Measurements from ENCODE around the gene FAM184A.
"Not testable (repeated sequence)": the region's sequence is repeated elsewhere in the genome, so short reads cannot be mapped to it uniquely, and the experiment has no call there.

Gene FAM184A

DNA sequence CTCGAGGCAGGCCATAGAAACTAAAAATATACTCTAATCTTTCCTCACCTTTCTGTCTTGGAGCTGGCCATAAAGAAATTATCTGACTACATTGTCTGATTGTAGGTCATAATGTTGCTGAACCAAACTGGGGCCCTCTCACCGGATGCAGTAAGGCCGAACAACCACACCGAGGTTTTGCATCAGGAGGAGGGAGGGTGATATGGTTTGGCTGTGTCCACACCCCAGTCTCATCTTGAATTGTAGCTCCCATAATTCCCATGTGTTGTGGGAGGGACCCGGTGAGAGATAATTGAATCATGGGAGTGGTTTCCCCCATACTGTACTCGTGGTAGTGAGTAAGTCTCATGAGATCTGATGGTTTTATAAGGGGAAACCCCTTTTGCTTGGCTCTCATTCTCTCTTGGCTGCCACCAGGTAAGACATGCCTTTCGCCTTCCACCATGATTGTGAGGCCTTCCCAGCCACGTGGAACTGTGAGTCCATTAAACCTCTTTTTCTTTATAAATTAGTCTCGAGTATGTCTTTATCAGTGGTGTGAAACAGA is 19.4 kb upstream of the FAM184A start:
- not testable (repeated sequence) for FAIRE-seq

GRCh38 chr6:119096721-119097565 is 18.5 kb upstream of the FAM184A start:
- FAIRE-seq = no peak

DNA sequence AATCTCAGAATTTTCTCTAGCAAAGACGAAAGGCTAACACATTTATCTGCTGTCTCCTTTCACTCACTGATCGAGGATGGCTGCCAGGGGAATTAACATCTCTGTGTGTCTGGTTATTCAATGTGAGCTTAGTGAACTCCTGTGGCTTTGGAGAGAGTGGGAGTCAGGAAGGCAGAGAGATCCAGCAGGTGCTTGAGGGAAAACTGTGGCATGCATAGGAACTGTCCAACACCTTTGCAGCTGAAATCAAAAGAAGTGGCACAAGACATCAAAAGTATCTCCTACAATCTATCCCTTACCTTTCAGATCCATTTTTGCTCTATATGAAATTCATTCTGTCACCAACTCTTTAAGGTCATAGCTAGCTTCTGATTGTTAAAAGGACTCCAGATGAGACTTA is 11.8 kb upstream of the FAM184A start:
- FAIRE-seq = no peak

GRCh38 chr6:119084784-119085183 is 6.3 kb upstream of the FAM184A start:
- no peak for FAIRE-seq

DNA sequence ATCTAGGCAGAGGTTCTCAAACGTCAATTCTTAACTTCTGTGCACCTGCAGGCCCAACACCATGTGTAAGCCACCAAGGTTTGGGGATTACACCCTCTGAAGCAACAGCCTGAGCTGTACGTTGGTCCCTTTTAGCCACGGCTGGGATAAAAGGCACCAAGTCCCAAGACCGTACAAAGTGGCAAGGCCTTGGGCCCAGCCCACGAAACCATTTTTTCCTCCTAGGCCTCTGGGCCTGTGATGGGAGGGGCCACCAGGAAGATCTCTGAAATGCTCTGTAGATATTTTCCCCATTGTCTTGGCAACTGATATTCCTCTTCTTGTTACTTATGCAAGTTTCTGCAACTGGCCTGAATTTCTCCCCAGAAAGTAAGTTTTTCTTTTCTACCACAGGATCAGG is 4.5 kb upstream of the FAM184A start:
- FAIRE-seq = no peak

- no peak for FAIRE-seq
Measured at GRCh38 chr6:119079283-119079809, 882 bp upstream of the FAM184A start.

DNA sequence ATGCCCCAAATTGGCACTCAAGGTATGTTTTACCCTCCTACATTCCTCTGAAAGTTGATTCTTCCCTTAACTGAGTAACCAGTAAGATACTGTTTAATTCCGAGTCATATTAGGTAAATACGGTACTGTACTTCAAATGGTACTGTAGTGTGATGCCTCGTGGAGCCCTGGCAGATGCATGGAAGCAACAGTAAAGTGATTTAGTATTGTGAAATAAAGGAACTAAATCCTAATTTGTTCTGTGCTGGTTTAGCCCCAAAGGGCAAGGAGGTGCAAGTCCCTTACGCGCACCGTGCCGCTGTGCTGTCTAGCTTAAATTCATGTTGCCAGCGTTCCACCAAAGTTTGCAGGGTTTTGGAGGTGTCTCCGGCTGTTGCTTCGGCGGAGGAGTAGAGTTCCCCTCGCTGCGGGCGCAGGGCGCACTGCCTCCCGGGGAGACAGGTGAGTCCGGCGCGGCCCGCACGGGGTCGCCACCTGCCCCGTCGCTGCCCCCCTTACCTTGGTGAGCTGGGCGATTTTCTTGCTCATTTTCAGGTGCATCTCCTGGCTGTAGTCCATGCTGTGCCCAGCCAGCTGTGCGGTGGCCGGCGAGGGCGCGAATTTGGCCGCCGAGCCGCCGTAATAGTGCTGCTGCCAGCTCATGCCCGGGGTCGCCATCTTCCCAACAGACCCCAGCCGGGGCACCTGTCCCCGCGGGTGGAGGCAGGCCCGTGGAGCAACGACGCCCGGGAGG is 655 bp downstream of the FAM184A start:
- no peak for FAIRE-seq

GRCh38 chr6:119077391-119077642 is 1.1 kb downstream of the FAM184A start:
- no peak for FAIRE-seq

- FAIRE-seq = no peak
Measured at GRCh38 chr6:119076576-119077390, 1.7 kb downstream of the FAM184A start.

DNA sequence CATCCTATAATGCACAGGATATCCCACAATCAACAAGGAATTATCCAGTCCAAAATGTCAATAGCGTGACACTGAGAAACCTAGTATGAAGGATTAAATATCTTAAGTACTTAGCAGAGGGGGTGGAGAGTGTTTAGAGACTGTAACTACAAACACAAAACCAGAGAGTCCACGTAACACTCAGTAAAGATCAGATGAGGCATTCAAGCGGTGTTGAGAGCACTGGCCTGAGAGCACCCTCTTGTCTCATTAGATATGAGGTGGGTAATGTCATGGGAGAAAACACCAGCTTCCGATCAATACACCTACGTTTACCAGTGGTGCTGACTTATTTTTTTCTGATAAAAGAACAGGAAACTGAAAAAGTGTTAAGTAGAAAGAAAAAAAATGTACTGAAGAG is 2.3 kb downstream of the FAM184A start:
- no peak for FAIRE-seq

- no peak for FAIRE-seq
Measured at GRCh38 chr6:119075200-119075981, 3.1 kb downstream of the FAM184A start.

- FAIRE-seq = no peak
Measured at GRCh38 chr6:119073307-119074051, 5.0 kb downstream of the FAM184A start.

DNA sequence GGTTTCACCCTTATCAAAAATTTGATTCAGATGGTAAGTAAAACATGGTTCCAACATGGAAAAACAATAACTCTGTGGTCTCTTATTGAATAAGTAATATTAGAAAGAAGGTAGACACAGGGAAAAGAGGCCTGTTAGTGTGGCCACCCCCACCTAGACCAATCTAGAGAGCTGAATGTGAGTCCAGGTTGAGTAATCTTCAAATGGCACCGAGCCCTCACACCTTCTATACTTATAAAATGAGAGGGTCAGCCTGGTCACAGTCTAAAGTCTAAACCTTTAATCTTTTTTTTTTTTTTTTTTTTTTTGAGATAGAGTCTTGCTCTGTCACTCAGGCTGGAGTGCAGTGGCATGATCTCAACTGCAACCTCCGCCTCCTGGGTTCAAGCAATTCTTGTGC is 6.9 kb downstream of the FAM184A start:
- no peak for FAIRE-seq

GRCh38 chr6:119067091-119067490 is 11.4 kb downstream of the FAM184A start:
- FAIRE-seq = no peak

DNA sequence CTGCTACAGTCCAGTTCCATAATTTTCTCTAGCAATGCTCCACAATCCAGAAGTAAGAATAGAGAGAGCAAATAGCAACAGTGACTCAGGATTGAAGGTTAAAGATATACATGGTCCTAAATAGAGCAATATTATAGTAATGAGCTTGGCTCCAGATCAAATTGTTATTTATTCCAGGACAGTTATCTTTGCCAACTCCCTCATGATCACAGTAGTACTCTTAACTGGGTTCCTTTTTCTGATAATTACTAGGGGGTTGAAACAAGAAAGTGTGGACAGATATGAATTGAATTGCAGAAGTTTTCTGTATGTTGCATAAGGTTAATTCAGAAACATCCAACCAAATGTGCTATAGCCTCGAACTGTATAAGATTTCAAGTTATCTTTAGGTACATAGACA is 11.9 kb downstream of the FAM184A start:
- FAIRE-seq = no peak

- FAIRE-seq = no peak
Measured at GRCh38 chr6:119065955-119066354, 12.5 kb downstream of the FAM184A start.

DNA sequence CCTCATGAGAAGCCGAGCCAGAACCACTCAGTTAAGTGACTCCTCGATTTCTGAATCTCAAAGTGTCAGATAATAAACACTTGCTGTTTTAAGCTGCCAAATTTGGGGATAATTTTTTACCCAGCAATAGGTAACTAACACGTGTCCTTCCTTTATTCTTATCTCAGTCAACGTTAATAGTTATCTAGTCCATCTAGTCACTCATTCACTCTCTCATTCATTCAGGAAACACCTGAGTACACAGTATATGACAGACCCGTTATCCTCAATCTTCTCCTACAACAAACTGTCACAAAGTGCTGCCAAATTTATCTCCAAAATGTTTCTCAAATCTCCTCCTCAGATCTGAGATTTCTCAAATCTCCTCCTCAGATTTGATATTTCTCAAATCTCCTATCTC is 13.1 kb downstream of the FAM184A start:
- FAIRE-seq = no peak

- no peak for FAIRE-seq
Measured at GRCh38 chr6:119063491-119063890, 15.0 kb downstream of the FAM184A start.

DNA sequence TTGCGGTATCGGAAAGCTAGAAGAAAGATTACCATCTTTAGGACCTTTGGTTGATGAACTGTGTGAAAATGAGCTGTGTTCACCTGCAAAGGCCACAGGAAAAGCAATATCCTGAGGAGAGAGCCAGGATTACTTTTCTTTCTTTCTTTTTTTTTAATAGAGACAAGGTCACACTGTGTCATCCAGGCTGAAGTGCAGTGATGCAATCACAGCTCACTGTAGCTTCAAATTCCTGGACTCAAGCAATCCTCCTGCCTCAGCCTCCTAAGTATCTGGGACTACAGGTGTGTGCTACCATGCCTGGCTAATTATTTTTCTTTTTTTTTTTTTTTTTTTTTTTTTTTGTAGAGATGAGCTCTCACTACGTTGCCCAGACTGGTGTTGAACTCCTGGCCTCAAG is 17.2 kb downstream of the FAM184A start:
- no peak for FAIRE-seq

DNA sequence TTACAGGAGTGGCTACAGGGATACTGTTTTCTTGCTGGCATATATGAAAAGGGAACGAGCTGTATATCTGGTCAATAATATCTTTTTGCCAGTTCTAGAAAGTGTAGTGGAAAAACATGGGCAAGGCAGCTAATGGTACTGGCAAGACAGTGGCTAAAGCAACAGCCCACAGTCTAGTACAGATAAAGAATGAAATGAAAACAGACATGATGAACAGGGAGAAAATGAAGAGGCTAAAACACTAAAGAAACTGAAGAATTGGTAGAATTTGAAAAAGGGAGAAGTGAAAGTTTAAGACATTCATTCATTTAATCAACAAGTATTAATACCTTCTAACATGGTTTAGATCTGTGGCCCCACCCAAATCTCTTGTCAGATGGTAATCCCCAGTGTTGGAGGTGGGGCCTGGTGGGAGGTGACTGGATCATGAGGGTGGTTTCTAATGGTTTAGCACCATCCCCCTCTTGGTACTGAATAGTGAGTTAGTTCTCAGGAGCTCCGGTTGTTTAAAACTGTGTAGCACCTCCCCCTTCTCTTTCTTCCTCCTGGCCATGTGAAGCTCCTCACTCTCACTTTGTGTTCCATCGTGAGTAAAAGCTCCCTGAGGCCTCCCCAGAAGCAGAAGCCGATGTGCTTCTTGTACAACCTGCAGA is 18.1 kb downstream of the FAM184A start:
- no peak for FAIRE-seq

GRCh38 chr6:119055069-119055468 is 23.4 kb downstream of the FAM184A start:
- no peak for FAIRE-seq
